GM18909 (cell line): ENCODE results near the gene CAMSAP2.

Experiments used
- ATAC-seq: cut with Tn5 transposase; IDR thresholded peaks from one replicate; pipeline ENCODE4 v1.9.1; 2021; ENCODE audit warnings: mild to moderate bottlenecking; ENCODE audit not compliant: unreplicated experiment, poor library complexity

The CAMSAP2 gene

GRCh38 chr1:200873671-200874397, 135.1 kb downstream of the CAMSAP2 start:
- ATAC-seq: no peak

- no peak for ATAC-seq
These were observed 136.0 kb downstream of the CAMSAP2 start for GRCh38 chr1:200874694-200875093.

- ATAC-seq: no peak
These were observed 136.7 kb downstream of the CAMSAP2 start for GRCh38 chr1:200875416-200875815.

GRCh38 chr1:200877010-200877409, 138.3 kb downstream of the CAMSAP2 start:
- no peak for ATAC-seq

- peak; percentile 88 for ATAC-seq
These were observed 139.3 kb downstream of the CAMSAP2 start for GRCh38 chr1:200877839-200878551.

- ATAC-seq: peak; percentile 56
These were observed 141.5 kb downstream of the CAMSAP2 start for GRCh38 chr1:200880212-200880611.

- ATAC-seq: no peak
These were observed 144.4 kb downstream of the CAMSAP2 start for GRCh38 chr1:200883118-200883517.

GRCh38 chr1:200885623-200886402, 147.1 kb downstream of the CAMSAP2 start:
- ATAC-seq: no peak

- no peak for ATAC-seq
These were observed 147.9 kb downstream of the CAMSAP2 start for GRCh38 chr1:200886594-200886993.

- ATAC-seq: no peak
These were observed 148.3 kb downstream of the CAMSAP2 start for GRCh38 chr1:200887036-200887435.

GRCh38 chr1:200887772-200888348, 149.2 kb downstream of the CAMSAP2 start:
- ATAC-seq: no peak

- peak; percentile 90 for ATAC-seq
These were observed 149.7 kb downstream of the CAMSAP2 start for GRCh38 chr1:200888349-200888838.

- no peak for ATAC-seq
These were observed 150.9 kb downstream of the CAMSAP2 start for GRCh38 chr1:200889571-200889970.

GRCh38 chr1:200890027-200890426, 151.3 kb downstream of the CAMSAP2 start:
- ATAC-seq: no peak

GRCh38 chr1:200890818-200891773, 152.4 kb downstream of the CAMSAP2 start:
- no peak for ATAC-seq

- no peak for ATAC-seq
These were observed 153.1 kb downstream of the CAMSAP2 start for GRCh38 chr1:200891774-200892157.

- no peak for ATAC-seq
These were observed 153.9 kb downstream of the CAMSAP2 start for GRCh38 chr1:200892546-200892945.

- ATAC-seq: no peak
These were observed 154.3 kb downstream of the CAMSAP2 start for GRCh38 chr1:200892958-200893357.

- ATAC-seq: no peak
These were observed 154.8 kb downstream of the CAMSAP2 start for GRCh38 chr1:200893411-200893901.
